GM21526 (cell line): ENCODE measurements around the gene NSMF.
A peak's percentile ranks its signal among the peaks of the same experiment; 100 is the strongest.

Experiments used
- ATAC-seq: cut with Tn5 transposase; IDR thresholded peaks from one replicate; pipeline ENCODE4 v1.9.1; 2021; ENCODE audit warnings: moderate library complexity; ENCODE audit not compliant: unreplicated experiment, low FRiP score

Gene NSMF

GRCh38 chr9:137449081-137449844 is 9.9 kb downstream of the NSMF start:
- no peak for ATAC-seq

GRCh38 chr9:137448602-137448962 is 10.6 kb downstream of the NSMF start:
- ATAC-seq: no peak

GRCh38 chr9:137447722-137448601 is 11.2 kb downstream of the NSMF start:
- ATAC-seq: no peak

GRCh38 chr9:137446851-137447471 is 12.2 kb downstream of the NSMF start:
- no peak for ATAC-seq

GRCh38 chr9:137445930-137446431 is 13.2 kb downstream of the NSMF start:
- ATAC-seq: no peak

- ATAC-seq: peak; percentile 48
These were observed 13.8 kb downstream of the NSMF start for GRCh38 chr9:137445275-137445807.

DNA sequence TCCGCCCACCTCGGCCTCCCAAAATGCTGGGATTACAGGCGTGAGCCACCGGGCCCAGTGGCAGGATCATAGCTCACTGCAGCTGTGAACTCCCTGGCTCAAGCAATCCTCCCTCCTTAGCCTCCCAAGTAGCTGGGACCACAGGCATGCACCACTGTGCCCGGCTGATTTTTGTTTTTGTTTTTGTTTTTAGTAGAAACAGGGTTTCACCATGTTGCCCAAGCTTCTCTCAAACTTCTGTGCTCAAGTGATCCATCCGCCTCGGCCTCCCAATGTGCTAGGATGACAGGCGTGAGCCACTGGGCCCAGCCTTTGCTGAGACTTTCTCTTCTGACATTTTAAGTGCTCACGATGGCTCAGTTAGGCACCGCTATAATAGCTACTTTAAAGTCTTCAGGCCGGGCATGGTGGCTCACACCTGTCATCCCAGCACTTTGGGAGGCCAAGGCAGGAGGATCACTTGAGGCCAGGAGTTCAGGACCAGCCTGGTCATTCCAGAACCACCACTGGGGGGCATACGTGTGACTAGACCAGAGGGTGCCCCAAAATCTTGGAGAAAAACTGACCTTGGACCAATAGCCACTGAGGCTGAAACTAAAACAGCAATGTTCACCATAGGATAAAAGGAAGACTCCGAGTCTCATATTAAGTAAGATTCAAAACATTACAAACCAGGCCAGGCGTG is 14.9 kb downstream of the NSMF start:
- ATAC-seq: no peak

- no peak for ATAC-seq
These were observed 17.2 kb downstream of the NSMF start for GRCh38 chr9:137441935-137442321.

GRCh38 chr9:137441289-137441934 is 17.7 kb downstream of the NSMF start, which contains the start of gene ENTPD8:
TSS of gene ENTPD8 (minus strand) at chr9:137441357. CDS start at chr9:137438285, 3,072 bp downstream.
- ATAC-seq: no peak

GRCh38 chr9:137439158-137439714 is 19.9 kb downstream of the NSMF start:
- no peak for ATAC-seq

DNA sequence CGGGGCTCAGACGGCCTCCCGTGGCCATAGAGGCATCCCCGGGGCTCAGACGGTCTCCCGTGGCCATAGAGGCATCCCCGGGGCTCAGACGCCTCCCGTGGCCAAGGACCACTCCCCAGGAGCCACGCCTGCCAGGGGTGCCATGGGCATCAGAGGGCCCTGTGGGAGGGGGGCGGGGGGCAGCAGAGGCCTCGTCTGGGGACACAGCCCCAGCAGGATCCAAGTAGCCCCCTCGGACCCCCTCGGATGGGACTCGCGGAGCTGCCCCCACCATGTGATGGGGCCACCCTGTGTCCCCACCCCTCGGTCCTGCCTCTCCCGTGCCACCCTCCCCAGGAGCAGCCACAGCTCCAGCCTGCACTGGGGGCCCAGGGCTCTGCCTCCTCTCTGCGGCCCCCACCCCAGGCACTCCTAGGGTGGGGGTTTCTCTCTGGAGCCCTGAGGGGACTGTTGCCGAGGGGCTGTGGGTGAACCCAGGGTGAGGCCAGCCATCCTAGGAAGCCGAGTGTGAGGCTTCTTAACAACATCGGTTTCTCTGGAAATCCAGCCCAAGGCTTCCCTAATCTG is 20.5 kb downstream of the NSMF start:
- no peak for ATAC-seq

- no peak for ATAC-seq
These were observed 21.2 kb downstream of the NSMF start for GRCh38 chr9:137437691-137438590.

DNA sequence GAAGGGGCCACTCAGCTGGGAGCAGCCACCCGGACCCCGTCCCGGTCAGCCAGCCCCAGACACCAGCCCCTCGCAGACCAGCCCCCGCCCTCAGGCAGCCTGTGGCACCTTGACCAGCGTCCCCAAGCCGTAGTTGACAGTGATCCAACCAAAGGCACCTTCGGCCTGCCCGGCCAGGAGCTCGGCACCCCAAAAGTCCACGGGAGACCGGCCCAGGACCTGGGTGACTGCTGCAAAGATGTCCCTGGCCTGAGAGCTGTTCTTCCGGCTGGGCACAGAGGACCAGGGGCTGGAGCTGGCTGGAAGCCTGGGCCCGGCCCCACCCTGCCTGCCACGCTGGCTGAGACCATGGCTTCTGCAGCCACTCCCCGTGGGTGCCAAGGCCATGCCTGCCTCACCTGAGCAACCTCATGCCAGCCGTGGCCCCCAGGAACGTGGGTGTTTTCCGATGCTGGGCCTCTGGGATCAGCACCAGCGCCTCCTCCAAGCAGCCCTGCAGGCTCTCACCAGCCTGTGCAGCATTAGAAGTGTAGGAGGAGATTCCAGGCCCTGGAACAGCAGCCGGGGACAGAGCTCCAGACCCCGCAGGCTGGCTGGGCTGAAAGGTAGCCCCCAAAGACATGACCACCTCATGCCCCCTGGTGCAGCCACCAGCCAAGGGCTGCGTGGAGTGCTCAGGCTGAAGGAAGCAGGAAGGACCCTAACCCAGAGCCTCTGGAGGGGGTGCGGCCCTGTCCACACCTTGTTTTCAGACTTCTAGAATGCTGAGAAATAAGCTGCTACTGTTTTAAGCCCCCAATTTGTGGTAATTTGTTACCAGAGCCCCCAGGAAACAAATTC is 22.2 kb downstream of the NSMF start:
- no peak for ATAC-seq

DNA sequence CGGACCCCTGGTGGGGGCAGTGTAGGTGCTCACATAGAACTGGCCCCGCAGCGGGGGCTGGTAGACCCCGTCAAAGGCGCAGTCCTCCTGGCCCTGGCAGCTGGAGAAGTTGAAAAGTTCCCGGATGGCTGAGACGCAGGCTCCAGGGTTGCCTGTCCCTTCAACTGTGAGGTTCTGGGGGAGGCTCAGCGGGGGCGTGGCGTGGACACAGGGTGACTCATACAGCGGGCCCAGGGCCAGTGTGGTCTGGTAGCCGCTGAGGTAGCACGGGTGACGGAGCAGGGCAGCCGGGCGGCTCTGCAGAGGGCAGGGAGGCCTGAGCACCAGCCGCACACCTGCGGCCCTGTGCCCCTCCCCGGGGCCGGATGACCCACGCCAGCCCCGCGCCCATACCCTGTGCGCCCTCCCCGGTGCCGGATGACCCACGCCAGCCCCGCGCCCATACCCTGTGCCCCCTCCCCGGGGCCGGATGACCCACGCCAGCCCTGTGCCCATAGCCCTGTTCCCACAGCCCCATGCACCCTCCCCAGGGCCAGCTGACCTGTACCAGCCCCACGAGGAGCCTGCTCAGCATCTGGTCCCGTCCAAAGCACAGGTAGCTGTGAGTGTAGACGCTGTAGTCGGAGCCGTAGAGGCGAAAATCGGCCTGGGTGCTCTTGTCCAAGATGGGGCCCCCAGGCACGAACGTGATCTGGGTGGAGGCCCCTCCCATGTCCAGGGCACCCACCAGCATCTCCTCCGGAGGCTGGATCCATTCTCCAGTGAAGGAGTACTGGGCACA is 23.0 kb downstream of the NSMF start:
- ATAC-seq: no peak

DNA sequence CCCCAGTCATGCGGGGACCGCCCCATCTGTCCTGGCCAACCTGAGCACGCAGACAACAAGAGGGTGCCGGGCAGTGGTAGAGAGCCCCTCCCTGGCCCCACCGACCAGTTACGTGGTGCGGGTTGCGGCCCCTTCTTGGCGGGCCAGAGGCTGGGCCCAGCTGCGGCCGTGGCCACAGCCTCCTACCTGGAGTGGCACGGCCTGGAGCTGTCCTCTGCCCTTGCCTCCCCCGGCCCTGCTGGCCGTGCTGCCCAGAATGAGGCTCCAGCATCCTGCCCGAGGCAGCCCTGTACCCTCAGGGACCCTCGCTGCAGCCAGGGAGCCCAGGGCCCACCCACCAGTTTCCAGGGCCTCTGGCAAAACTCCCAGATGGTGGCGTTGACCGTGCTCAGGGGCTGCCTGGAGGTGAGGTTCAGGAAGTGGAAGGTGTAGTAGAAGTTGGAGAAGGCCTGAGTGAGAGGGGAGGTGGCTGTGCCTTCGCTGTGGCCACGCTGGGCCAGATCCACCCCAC is 23.7 kb downstream of the NSMF start:
- no peak for ATAC-seq
